ENCODE data around the gene DHX9.

The DHX9 gene

GRCh38 chr1:182841368-182841988 is 2.3 kb downstream of the DHX9 start:
- DNase-seq, result no peak

- no peak for DNase-seq
These were observed 3.1 kb downstream of the DHX9 start for GRCh38 chr1:182842265-182842664.

GRCh38 chr1:182845379-182845778 is 6.2 kb downstream of the DHX9 start:
- DNase-seq, result no peak

- DNase-seq, result no peak
These were observed 6.7 kb downstream of the DHX9 start for GRCh38 chr1:182845894-182846293.

GRCh38 chr1:182847105-182847504 is 8.0 kb downstream of the DHX9 start:
- DNase-seq, result no peak

GRCh38 chr1:182848736-182849135 is 9.6 kb downstream of the DHX9 start:
- DNase-seq, result no peak

- no peak for DNase-seq
These were observed 11.2 kb downstream of the DHX9 start for GRCh38 chr1:182850319-182850718.

- no peak for DNase-seq
These were observed 12.7 kb downstream of the DHX9 start for GRCh38 chr1:182851825-182852224.

GRCh38 chr1:182855911-182856310 is 16.8 kb downstream of the DHX9 start:
- no peak for DNase-seq

- DNase-seq, result no peak
These were observed 18.1 kb downstream of the DHX9 start for GRCh38 chr1:182857212-182857611.

- DNase-seq, result no peak
These were observed 21.5 kb downstream of the DHX9 start for GRCh38 chr1:182860658-182861057.

- no peak for DNase-seq
These were observed 22.8 kb downstream of the DHX9 start for GRCh38 chr1:182861994-182862393.

- DNase-seq, result no peak
These were observed 23.7 kb downstream of the DHX9 start for GRCh38 chr1:182862827-182863226.

- DNase-seq, result no peak
These were observed 24.8 kb downstream of the DHX9 start for GRCh38 chr1:182863940-182864339.

GRCh38 chr1:182867861-182868260 is 28.7 kb downstream of the DHX9 start:
- DNase-seq, result no peak

GRCh38 chr1:182869241-182869666 is 30.1 kb downstream of the DHX9 start:
- DNase-seq, result no peak

GRCh38 chr1:182872881-182873280 is 33.7 kb downstream of the DHX9 start:
- DNase-seq, result no peak

GRCh38 chr1:182875889-182876288 is 36.7 kb downstream of the DHX9 start:
- DNase-seq, result no peak

- DNase-seq, result no peak
These were observed 38.2 kb downstream of the DHX9 start for GRCh38 chr1:182877331-182877730.

- no peak for DNase-seq
These were observed 38.7 kb downstream of the DHX9 start for GRCh38 chr1:182877842-182878241.

- no peak for DNase-seq
These were observed 45.7 kb downstream of the DHX9 start for GRCh38 chr1:182884872-182885271.

GRCh38 chr1:182885591-182885990 is 46.4 kb downstream of the DHX9 start:
- DNase-seq, result no peak

- no peak for DNase-seq
These were observed 47.8 kb downstream of the DHX9 start for GRCh38 chr1:182886985-182887384.

- no peak for DNase-seq
These were observed 49.8 kb downstream of the DHX9 start for GRCh38 chr1:182888736-182889531.

- no peak for DNase-seq
These were observed 50.9 kb downstream of the DHX9 start for GRCh38 chr1:182889997-182890396.

All from NCI-H1105 treated with DMSO at 0.1 percent for 48 hours (cell line).